ENCODE measurements around the gene RHEBL1.

GRCh38 chr12:49061157-49061650 is 8.6 kb downstream of the RHEBL1 start:
- no peak for TF ChIP-seq CTCF (IDR thresholded peaks at IDR 0.05)
- no peak for TF ChIP-seq EZH2 (IDR thresholded peaks at IDR 0.05)
